Fibroblast of villous mesenchyme (primary cell): ENCODE results near the gene TTC7B. TPM values are rescaled to one million over a fixed set of nuclear protein-coding genes. Genes with fewer than 3 reads are reported as not detected.
A peak's percentile ranks its signal among the peaks of the same experiment; 100 is the strongest.

Experiments used
- DNase-seq: peaks from one replicate; pipeline ENCODE4 v3.0.0-alpha.2; 2010; ENCODE audit warnings: low read depth
- H3K4me3 ChIP-seq: 2 replicates; pipeline ENCODE4 v1.5.1; 2011; ENCODE audit warnings: low read depth, mild to moderate bottlenecking, low read length
- CTCF ChIP-seq: IDR thresholded peaks from 2 replicates; pipeline ENCODE4 v1.5.1; 2012; ENCODE audit warnings: low read depth, mild to moderate bottlenecking, low read length; ENCODE audit not compliant: insufficient read depth
- total RNA-seq: library from RNA; depleted of rRNA; stranded (reverse); fragments of >200 nt; gene quantifications from 2 replicates; pipeline ENCODE4 v1.2.3, GENCODE V29; 2012

TTC7B gene
- total RNA-seq, 1 donor = 16.8 TPM

GRCh38 chr14:90781876-90782275 lies 34.4 kb downstream of the TTC7B start:
- DNase-seq = no peak
- H3K4me3 ChIP-seq = no peak overlapping the region
- TF ChIP-seq CTCF = no peak

- no peak overlapping the region for H3K4me3 ChIP-seq
- TF ChIP-seq CTCF = no peak
- peak; percentile 81 for DNase-seq
These were observed 34.9 kb downstream of the TTC7B start for GRCh38 chr14:90781344-90781761.

DNA sequence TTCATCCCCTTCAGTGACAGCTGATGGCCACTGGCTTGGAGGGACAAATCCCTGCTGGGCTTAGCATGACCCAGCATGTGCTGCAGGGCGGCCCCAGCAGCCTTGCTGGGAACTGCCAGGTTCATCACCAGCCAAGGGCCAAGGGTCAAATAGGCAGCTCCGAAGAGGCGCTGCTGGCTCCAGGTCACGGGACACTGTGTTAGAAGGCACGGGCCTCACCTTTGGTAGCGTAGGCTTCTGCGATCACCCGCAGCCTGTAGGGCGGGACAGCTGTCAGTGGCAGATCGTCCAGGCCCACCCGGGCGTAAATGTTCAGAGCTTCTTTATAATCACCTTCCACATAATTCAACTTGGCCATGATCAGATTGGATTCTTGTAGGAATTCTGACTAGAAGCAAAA lies 35.7 kb downstream of the TTC7B start:
- no peak for TF ChIP-seq CTCF
- DNase-seq = no peak
- H3K4me3 ChIP-seq = no peak overlapping the region

- DNase-seq = no peak
- H3K4me3 ChIP-seq = no peak overlapping the region
- no peak for TF ChIP-seq CTCF
These were observed 37.5 kb downstream of the TTC7B start for GRCh38 chr14:90778571-90779255.

DNA sequence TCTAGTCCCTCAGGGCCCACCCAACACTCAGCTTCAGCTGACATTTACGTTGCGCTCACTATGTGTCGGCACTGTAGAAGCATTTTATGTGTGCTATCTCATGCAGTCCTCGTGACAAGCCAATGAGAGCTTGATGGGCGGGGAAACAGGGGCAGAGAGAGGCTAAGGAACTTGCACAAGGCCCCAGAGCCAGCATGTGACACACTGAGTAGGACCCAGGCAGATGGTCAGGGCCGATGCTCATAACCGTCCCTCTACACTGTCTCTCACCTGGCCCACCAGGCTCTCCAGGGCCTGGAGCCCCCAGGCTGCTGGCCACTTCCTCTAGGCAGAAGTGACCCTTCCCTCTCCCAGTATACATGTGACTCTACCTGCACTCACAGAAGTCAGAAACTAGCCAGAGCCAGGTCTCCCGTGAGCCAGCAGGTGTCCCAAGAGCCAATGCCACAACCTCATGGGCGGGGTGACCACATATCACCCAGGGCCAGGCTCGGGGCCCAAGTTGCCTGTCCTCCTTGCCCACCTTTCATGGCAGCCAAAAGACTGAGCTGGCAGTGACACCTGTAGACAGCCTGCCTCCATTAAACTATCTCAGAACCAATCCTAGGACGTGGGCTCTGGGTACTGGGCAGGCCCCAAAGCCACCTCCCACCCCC lies 38.3 kb downstream of the TTC7B start:
- no peak for DNase-seq
- H3K4me3 ChIP-seq = no peak overlapping the region
- TF ChIP-seq CTCF = no peak

- no peak overlapping the region for H3K4me3 ChIP-seq
- no peak for TF ChIP-seq CTCF
- DNase-seq = no peak
These were observed 38.9 kb downstream of the TTC7B start for GRCh38 chr14:90777358-90777757.

DNA sequence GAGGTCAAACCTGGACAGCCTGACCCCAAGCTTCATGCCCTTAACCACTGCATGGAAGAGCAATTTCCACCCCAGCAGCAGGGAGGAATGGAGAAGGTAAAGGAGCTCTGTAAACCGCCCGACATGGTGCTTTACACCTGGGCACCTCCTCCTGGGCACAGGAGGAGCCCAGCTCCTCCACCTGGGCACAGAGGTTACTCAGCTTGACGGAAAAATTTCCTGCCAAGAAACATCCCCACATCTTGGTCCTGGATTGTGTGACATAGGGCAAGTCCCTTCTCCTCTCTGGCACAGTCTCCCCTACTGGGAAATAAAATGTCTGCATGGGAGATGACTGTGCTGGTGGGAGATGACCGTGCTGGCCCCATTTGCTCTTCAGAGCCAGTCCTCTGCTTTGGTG lies 40.8 kb downstream of the TTC7B start:
- DNase-seq = no peak
- H3K4me3 ChIP-seq = no peak overlapping the region
- TF ChIP-seq CTCF = no peak
